ENCODE data around the gene ZNF335.
"Not testable (repeated sequence)": the region's sequence is repeated elsewhere in the genome, so short reads cannot be mapped to it uniquely, and the experiment has no call there.

The ZNF335 gene

GRCh38 chr20:45909817-45910669 lies 62.0 kb downstream of the ZNF335 start:
- peak; percentile 58 for DNase-seq

GRCh38 chr20:45909336-45909808 lies 62.6 kb downstream of the ZNF335 start:
- no peak for DNase-seq

- no peak for DNase-seq
These were observed 63.9 kb downstream of the ZNF335 start for GRCh38 chr20:45908084-45908483.

GRCh38 chr20:45907219-45907948 lies 64.6 kb downstream of the ZNF335 start:
- no peak for DNase-seq

GRCh38 chr20:45905505-45906079 lies 66.4 kb downstream of the ZNF335 start:
- no peak for DNase-seq

GRCh38 chr20:45904583-45905504 lies 67.2 kb downstream of the ZNF335 start:
- DNase-seq = no peak

GRCh38 chr20:45902199-45902701 lies 69.8 kb downstream of the ZNF335 start:
- no peak for DNase-seq

- not testable (repeated sequence) for DNase-seq
These were observed 70.7 kb downstream of the ZNF335 start for GRCh38 chr20:45901332-45901731.

- DNase-seq = no peak
These were observed 72.8 kb downstream of the ZNF335 start for GRCh38 chr20:45899046-45899835.

All from inflammatory macrophage treated with lipopolysaccharide for 4 hours (primary cell).